A673 (cell line): ENCODE results near the gene N4BP3.

Source experiments
- EZH2 ChIP-seq: fragments of 200-600 bp; sonication (generic); IDR thresholded peaks from 2 replicates; pipeline ENCODE4 v1.6.1; 2017; ENCODE audit warnings: borderline replicate concordance, low read depth, mild to moderate bottlenecking, mixed read lengths, antibody characterized with exemption, low read length; ENCODE audit not compliant: poor library complexity, severe bottlenecking
- TF ChIP-seq, protein P1 (sequence below): fragments of 300-800, 200-600 bp; sonication (generic); conservative IDR thresholded peaks from 2 replicates; pipeline ENCODE4 v1.5.1; 2017; ENCODE audit warnings: low read depth, mild to moderate bottlenecking, antibody characterized with exemption, low read length, moderate library complexity, mixed read lengths

DNA sequence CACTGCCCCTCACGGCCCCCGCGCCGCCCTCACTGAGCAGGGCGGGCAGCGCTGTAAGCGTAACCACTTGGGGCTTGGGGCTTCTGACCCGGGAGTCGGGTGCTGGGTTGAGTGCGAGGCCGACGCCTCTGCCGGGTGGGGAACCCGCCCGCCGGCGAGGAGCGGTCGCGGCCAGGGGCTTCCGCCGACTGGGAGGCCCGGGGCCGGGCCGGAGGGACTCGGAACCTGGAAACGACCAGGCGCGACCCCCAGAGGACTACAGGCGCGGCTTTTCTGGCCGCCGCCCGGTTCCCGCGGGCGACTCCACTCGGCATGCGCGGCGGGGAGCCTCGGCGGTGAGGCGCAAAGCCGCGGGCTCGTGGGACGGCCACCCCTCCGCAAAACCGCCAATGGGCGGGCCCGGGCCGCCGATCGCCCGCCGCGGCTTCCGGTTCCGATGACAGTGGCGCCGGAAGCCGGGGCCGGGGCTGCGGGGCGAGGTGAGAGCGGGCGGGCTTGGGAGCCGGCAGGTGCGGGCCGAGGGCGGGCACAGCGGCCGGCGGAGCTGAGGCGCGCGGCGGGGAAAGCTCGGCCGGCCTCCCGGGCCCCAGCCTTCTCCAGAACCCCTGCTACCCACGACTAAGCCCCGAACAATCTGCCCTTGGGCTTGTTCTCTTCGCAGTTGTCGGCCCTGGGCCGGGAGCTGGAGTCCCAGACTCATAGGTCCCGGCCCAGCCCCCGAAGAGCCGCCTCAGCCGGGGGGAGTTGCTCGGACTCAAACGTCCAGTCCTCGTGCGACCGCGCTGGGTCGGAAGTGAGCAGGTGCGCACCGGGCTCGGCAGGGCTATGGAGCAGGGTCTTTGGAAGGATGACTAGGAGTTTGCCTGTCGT, 17.5 kb downstream of the N4BP3 start, which contains the start of gene RMND5B:
- no peak for TF ChIP-seq EZH2
- TF ChIP-seq, protein P1, sequence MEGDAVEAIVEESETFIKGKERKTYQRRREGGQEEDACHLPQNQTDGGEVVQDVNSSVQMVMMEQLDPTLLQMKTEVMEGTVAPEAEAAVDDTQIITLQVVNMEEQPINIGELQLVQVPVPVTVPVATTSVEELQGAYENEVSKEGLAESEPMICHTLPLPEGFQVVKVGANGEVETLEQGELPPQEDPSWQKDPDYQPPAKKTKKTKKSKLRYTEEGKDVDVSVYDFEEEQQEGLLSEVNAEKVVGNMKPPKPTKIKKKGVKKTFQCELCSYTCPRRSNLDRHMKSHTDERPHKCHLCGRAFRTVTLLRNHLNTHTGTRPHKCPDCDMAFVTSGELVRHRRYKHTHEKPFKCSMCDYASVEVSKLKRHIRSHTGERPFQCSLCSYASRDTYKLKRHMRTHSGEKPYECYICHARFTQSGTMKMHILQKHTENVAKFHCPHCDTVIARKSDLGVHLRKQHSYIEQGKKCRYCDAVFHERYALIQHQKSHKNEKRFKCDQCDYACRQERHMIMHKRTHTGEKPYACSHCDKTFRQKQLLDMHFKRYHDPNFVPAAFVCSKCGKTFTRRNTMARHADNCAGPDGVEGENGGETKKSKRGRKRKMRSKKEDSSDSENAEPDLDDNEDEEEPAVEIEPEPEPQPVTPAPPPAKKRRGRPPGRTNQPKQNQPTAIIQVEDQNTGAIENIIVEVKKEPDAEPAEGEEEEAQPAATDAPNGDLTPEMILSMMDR: no peak
